ENCODE results near the gene RALGAPA1.

DNA sequence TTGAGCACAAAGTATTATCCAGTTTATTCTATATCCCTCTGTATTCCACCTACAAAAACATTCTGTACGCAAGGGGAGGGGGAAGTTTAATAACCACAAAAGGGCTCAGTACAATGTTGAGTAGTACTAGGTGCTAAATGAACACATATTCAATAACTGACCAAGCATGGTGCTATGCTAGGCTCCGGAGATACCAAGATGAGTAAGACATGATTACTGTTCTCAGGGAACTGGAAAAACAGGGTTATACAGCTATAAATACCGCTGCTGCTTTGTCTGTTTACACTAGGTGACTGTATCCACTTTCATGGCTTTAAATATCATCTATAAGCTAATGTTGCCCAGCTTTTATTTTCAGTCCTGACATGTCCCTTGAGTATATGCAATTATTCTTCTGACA lies 139.3 kb downstream of the RALGAPA1 start:
- TF ChIP-seq, protein P1, sequence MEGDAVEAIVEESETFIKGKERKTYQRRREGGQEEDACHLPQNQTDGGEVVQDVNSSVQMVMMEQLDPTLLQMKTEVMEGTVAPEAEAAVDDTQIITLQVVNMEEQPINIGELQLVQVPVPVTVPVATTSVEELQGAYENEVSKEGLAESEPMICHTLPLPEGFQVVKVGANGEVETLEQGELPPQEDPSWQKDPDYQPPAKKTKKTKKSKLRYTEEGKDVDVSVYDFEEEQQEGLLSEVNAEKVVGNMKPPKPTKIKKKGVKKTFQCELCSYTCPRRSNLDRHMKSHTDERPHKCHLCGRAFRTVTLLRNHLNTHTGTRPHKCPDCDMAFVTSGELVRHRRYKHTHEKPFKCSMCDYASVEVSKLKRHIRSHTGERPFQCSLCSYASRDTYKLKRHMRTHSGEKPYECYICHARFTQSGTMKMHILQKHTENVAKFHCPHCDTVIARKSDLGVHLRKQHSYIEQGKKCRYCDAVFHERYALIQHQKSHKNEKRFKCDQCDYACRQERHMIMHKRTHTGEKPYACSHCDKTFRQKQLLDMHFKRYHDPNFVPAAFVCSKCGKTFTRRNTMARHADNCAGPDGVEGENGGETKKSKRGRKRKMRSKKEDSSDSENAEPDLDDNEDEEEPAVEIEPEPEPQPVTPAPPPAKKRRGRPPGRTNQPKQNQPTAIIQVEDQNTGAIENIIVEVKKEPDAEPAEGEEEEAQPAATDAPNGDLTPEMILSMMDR (IDR thresholded peaks at IDR 0.05): no peak
- TF ChIP-seq POLR2A (IDR thresholded peaks at IDR 0.05) (no peak), POLR2AphosphoS5 (IDR thresholded peaks at IDR 0.05) (no peak), EP300 (IDR thresholded peaks at IDR 0.05) (no peak)

Measured in sigmoid colon (tissue), 4 donors.